NCI-H82 (cell line): ENCODE results near the gene PLA2G1B.

Experiments used
- DNase-seq: peaks from one replicate; lab custom pipeline; 2025; lab: John Stamatoyannopoulos, UW

PLA2G1B gene

GRCh38 chr12:120324841-120325417, 2.6 kb downstream of the PLA2G1B start:
- no peak for DNase-seq

DNA sequence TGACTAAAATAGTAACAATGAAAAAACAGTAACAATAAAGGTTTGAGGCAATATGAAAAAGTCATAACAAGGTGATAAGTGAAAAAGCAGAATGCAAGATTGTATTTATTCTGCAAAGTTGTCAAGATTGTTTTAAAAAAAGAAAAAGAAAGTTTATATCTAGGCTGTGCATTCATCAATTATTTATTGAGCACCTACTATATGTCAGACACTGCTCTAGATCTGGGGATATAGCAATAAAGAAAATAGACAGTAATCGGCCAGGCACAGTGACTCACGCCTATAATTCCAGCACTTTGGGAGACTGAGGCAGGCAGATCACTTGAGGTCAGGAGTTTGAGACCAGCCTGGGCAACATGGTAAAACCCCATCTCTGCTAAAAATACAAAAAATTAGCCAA, 3.8 kb downstream of the PLA2G1B start:
- no peak for DNase-seq

DNA sequence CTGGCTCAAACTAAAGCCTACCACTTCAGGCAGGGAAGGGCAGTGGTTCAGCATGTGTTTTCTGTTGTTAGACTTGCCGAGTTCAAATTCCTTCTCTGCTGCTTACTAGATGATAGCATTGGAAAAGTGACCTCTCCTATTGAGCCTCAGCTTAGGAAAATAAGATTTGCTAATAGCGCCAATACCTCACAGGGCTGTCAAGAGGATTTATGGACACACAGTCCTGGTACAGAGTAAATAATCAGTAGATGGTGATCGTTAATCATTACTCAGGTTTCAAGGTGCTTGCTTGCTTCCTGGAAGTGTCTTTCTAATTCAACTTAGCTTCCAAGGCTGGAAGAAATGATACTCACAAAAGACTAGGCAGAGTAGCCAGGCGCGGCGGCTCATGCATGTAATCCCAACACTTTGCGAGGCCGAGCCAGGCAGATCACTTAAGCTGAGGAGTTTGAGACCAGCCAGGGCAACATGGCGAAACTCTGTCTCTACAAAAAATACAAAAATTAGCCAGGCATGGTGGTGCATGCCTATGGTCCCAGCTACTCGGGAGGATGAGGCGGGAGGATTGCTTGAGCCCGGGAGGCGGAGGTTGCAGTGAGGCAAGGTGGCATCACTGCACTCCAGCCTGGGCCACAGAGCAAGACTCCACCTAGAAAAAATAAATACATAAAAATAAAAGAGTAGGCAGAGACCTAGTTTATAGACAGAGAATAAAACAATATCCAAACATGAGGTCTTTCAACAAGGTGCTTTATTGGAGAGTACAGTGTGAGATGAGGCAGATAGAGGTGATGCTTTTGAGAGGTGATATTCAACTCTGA, 6.0 kb downstream of the PLA2G1B start:
- peak; percentile 94 for DNase-seq

- peak; percentile 100 for DNase-seq
Measured at GRCh38 chr12:120317224-120318105, 10.1 kb downstream of the PLA2G1B start.

- no peak for DNase-seq
Measured at GRCh38 chr12:120316798-120317223, 10.8 kb downstream of the PLA2G1B start.

GRCh38 chr12:120314220-120314619, 13.4 kb downstream of the PLA2G1B start:
- DNase-seq = peak; percentile 59

DNA sequence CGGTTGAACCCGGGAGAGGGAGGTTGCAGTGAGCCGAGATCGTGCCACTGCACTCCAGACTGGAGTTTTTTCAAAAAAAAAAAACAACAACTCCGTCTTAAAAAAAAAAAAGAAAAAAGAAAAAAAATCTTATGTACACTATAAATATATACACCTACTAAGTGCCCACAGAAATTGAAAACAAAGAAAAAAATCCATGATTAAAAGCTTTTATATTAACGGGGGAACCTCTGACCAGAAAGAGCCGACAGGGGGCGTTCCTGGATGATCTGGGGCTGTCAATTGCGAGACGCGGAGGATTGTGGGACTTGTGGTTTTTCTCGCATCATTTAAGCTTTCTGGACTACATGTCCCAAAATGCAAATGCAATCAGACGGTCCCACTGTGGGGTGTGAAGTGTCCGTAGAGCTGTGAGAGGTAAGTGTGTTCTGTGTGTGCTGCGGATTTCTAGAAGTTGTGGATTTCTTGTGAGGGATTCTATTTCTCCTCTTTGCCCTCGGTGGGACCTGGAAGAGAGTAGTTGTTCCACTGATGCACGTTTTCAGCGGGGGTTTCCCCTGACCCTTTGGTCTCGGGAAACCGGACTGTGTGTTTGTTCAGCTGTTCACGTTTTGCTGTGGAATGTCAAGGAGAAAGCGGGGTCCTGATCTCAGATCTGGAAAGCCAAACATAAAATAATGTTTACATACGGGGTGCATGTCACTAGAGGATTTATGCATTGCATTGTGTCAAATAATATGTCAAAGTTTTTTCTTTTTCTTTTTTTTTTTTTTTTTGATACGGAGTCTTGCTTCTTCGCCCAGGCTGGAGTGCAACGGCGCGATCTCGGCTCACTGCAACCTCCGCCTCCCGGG, 25.4 kb downstream of the PLA2G1B start, which contains the start of gene SIRT4:
TSS of gene SIRT4 (plus strand) at position 360 of the 854 bp plus-strand sequence. CDS start 1,241 bp downstream, outside the sequence.
- peak; percentile 98 for DNase-seq

GRCh38 chr12:120292661-120293531, 34.7 kb downstream of the PLA2G1B start, which contains the start of gene RNU4-1:
Gene RNU4-1 (minus strand): TSS chr12:120293237.
- peak; percentile 99 for DNase-seq

GRCh38 chr12:120292411-120292660, 35.2 kb downstream of the PLA2G1B start:
- DNase-seq = no peak

DNA sequence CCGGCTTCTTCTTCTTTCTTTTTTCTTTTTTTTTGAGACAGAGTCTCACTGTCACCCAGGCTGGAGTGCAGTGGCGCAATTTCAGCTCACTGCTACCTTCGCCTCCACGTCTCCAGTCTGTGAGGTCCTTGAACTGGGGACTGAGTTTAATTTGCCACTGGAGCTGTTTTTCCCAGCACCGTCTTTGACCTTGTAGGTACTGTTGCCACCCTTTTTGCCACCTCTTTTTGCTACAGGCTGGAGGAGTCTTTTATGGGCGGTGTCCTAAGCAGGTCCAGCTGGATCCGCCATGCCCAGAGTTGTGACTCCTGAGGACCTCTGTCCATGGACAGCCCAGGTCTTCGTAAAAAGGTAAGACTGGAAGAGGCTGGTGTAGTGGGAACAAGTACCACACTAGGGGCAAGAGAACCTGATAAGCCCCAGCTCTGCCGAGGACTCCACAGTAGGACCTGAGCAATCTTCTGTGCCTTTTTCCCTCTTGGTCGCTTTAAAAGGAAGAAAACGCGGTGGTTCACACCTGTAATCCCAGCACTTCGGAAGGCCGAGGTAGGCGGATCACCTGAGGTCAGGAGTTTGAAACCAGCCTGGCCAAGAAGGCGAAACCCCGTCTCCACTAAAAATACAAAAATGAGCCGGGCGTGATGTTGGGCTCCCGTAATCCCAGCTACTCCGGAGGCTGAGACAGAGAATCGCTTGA, 36.8 kb downstream of the PLA2G1B start:
- peak; percentile 82 for DNase-seq

DNA sequence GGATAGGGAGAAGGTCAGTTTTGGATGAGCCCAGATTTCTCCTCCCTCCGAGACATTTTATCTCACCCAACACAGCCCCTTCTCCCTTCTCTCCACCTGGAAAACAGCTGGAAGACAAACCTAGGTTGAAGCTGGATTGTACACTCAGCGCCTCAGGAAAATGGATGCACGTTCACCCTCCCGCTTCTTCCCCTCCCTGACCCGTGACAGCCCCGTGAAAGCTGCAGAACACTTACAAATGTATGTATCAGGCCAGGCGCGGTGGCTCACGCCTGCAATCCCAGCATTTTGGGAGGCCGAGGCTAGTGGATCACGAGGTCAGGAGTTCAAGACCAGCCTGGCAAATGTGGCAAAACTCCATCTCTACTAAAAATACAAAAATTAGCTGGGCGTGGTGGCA, 40.1 kb downstream of the PLA2G1B start:
- DNase-seq = no peak

DNA sequence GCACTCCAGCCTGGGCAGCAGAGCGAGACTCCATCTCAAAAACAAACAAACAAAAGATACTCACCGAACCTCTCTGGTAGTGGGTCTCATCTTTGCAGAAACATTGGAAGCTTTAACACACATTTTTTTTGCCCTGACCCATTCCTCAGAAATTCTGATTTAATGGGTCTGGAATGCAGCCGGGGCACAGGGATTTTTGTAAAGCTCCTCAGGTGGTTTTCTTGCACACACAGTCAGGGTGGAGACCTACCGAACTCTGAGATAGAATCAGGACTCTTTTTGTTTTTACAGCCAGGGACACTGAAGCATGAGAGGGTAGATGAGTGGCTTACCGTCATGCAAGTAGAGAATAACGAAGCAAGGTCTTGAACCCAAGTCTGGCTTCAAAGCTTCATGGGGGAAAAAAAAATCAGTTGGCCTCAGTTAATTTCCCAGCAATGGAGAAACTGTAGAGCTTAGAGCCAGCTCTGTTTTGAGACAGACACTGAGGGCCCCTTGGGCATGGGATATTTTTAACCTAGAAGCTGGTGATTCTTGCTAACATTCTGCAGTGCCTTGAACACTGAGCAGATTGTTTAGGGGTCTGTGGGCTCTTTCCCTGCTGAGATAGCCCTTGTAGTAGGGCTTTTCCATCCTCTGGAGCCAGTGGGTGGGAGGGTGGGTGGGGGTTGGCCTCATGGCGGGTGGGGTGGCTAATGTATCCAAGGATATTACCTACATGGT, 40.6 kb downstream of the PLA2G1B start:
- no peak for DNase-seq

GRCh38 chr12:120284381-120284780, 43.2 kb downstream of the PLA2G1B start:
- DNase-seq = no peak

DNA sequence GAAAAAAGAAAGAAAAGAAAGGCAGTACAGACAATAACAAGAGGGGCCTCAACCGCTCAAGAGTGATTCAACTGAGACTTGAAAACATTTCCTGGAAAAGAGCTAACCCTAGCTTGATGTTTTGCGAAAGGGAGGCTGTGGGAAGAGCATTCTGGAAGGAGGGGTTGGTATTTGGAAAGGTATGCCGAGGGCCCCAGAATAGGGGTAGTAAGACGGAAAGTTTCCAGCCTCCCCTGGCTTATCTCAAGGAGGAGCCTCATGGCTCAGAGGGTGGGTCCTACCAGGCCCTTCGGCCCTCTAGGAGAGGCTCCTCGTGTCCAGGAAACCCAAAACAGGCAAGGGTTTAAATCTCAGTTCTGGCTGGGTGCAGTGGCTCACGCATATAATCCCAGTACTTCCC, 44.3 kb downstream of the PLA2G1B start:
- DNase-seq = no peak

- no peak for DNase-seq
Measured at GRCh38 chr12:120278137-120279069, 49.2 kb downstream of the PLA2G1B start.

GRCh38 chr12:120276734-120277133, 50.8 kb downstream of the PLA2G1B start:
- DNase-seq = no peak
